Dendritic cell treated with granulocyte-macrophage colony-stimulating factor and Interleukin-4, amounts not matched to agents 40 ng/mL and 50 ng/mL, for 4 days (primary cell): ENCODE data around the gene VPS37D.
"Not testable (repeated sequence)": the region's sequence is repeated elsewhere in the genome, so short reads cannot be mapped to it uniquely, and the experiment has no call there.

Experiments
- H3K27ac Mint-ChIP-seq: one replicate; pipeline ENCODE4 v1.8.0; 2022; ENCODE audit warnings: mild to moderate bottlenecking, mixed read lengths
- H3K27me3 Mint-ChIP-seq: one replicate; pipeline ENCODE4 v1.8.0; 2022; ENCODE audit warnings: mild to moderate bottlenecking, mixed read lengths
- H3K36me3 Mint-ChIP-seq: one replicate; pipeline ENCODE4 v1.8.0; 2022; ENCODE audit warnings: low read depth, mixed read lengths
- H3K4me1 Mint-ChIP-seq: one replicate; pipeline ENCODE4 v1.8.0; 2022; ENCODE audit warnings: low read depth, mixed read lengths
- H3K4me3 Mint-ChIP-seq: one replicate; pipeline ENCODE4 v1.8.0; 2022; ENCODE audit warnings: mild to moderate bottlenecking, moderate library complexity, mixed read lengths
- H3K9me3 Mint-ChIP-seq: one replicate; pipeline ENCODE4 v1.8.0; 2022; ENCODE audit warnings: mixed read lengths
- intact Hi-C: fragments of 100-400 bp; cut with micrococcal nuclease; formaldehyde crosslinking; loops from one replicate; pipeline ENCODE4 v1.15.0; 2022

The VPS37D gene

GRCh38 chr7:73667344-73668102, at the start of gene VPS37D:
Gene VPS37D, plus strand, starts transcription at chr7:73667831. Its CDS starts 128 bp downstream, at chr7:73667959.
- Mint-ChIP-seq H3K4me1 (peaks cover 22% of the 10 kb centered on the region), H3K27me3 (peaks cover 83% of the 10 kb centered on the region), H3K36me3 (no peaks in the 10 kb centered on the region), H3K4me3 (peak within 1 kb of the TSS; percentile 63), H3K27ac (no peak within 1 kb of the TSS), H3K9me3 (peaks cover 11% of the 10 kb centered on the region)
- intact Hi-C loops, result loop anchor here (1.0 to 5.0 kb wide), 3 partner anchors 16 to 60 kb away; partner anchors contain the start of genes BUD23, DNAJC30 and STX1A

GRCh38 chr7:73618538-73618937, 49.1 kb upstream of the VPS37D start:
- no peaks in the 10 kb centered on the region for H3K9me3 Mint-ChIP-seq
- H3K4me1 Mint-ChIP-seq, result peaks cover 17% of the 10 kb centered on the region
- no peak overlapping the region for H3K27ac Mint-ChIP-seq
- H3K36me3 Mint-ChIP-seq, result no peaks in the 10 kb centered on the region
- intact Hi-C loops, result no loop called here
- no peak overlapping the region for H3K4me3 Mint-ChIP-seq
- peaks cover 97% of the 10 kb centered on the region for H3K27me3 Mint-ChIP-seq

- Mint-ChIP-seq H3K4me1 (peaks cover 14% of the 10 kb centered on the region), H3K27me3 (peaks cover 97% of the 10 kb centered on the region)
- intact Hi-C loops, H3K9me3 Mint-ChIP-seq, H3K4me3 Mint-ChIP-seq, H3K27ac Mint-ChIP-seq, H3K36me3 Mint-ChIP-seq: not testable (repeated sequence)
These were observed 48.2 kb upstream of the VPS37D start for GRCh38 chr7:73619394-73619793.

- Mint-ChIP-seq H3K4me1 (peaks cover 14% of the 10 kb centered on the region), H3K27ac (no peak overlapping the region), H3K36me3 (no peaks in the 10 kb centered on the region), H3K4me3 (no peak overlapping the region), H3K27me3 (peaks cover 96% of the 10 kb centered on the region), H3K9me3 (no peaks in the 10 kb centered on the region)
- intact Hi-C loops, result loop anchor here (10.0 kb wide), 1 partner anchor 233 kb away; no protein-coding TSS in a partner anchor
These were observed 46.2 kb upstream of the VPS37D start for GRCh38 chr7:73621168-73622063.

- Mint-ChIP-seq H3K36me3 (no peaks in the 10 kb centered on the region), H3K27me3 (peaks cover 96% of the 10 kb centered on the region), H3K9me3 (no peaks in the 10 kb centered on the region), H3K27ac (no peak overlapping the region), H3K4me3 (no peak overlapping the region), H3K4me1 (peaks cover 14% of the 10 kb centered on the region)
- intact Hi-C loops, result loop anchor here (10.0 kb wide), 1 partner anchor 232 kb away; no protein-coding TSS in a partner anchor
These were observed 45.1 kb upstream of the VPS37D start for GRCh38 chr7:73622527-73622908.

GRCh38 chr7:73622909-73623797, 44.5 kb upstream of the VPS37D start:
- H3K27ac Mint-ChIP-seq, result no peak overlapping the region
- no peaks in the 10 kb centered on the region for H3K9me3 Mint-ChIP-seq
- intact Hi-C loops, result loop anchor here (10.0 kb wide), 1 partner anchor 232 kb away; no protein-coding TSS in a partner anchor
- no peaks in the 10 kb centered on the region for H3K36me3 Mint-ChIP-seq
- H3K4me1 Mint-ChIP-seq, result peaks cover 14% of the 10 kb centered on the region
- H3K4me3 Mint-ChIP-seq, result peak overlapping the region; percentile 56
- peaks cover 96% of the 10 kb centered on the region for H3K27me3 Mint-ChIP-seq

- H3K4me1 Mint-ChIP-seq, result peaks cover 14% of the 10 kb centered on the region
- intact Hi-C loops, result loop anchor here (10.0 kb wide), 1 partner anchor 231 kb away; no protein-coding TSS in a partner anchor
- H3K4me3 Mint-ChIP-seq, result peak within 1 kb of the TSS; percentile 56
- peaks cover 96% of the 10 kb centered on the region for H3K27me3 Mint-ChIP-seq
- H3K27ac Mint-ChIP-seq, result no peak within 1 kb of the TSS
- no peaks in the 10 kb centered on the region for H3K9me3 Mint-ChIP-seq
- no peaks in the 10 kb centered on the region for H3K36me3 Mint-ChIP-seq
These were observed 43.6 kb upstream of the VPS37D start, which contains the start of gene MLXIPL for GRCh38 chr7:73623798-73624668. Gene MLXIPL, minus strand, starts transcription at chr7:73624522. Its CDS starts 30 bp downstream, at chr7:73624492.

- peaks cover 14% of the 10 kb centered on the region for H3K4me1 Mint-ChIP-seq
- H3K36me3 Mint-ChIP-seq, result no peaks in the 10 kb centered on the region
- intact Hi-C loops, result loop anchor here (10.0 kb wide), 1 partner anchor 230 kb away; no protein-coding TSS in a partner anchor
- no peak overlapping the region for H3K27ac Mint-ChIP-seq
- peaks cover 94% of the 10 kb centered on the region for H3K27me3 Mint-ChIP-seq
- peak overlapping the region; percentile 56 for H3K4me3 Mint-ChIP-seq
- H3K9me3 Mint-ChIP-seq, result no peaks in the 10 kb centered on the region
These were observed 43.0 kb upstream of the VPS37D start for GRCh38 chr7:73624669-73625001.

- H3K36me3 Mint-ChIP-seq, result no peaks in the 10 kb centered on the region
These were observed 42.4 kb upstream of the VPS37D start for GRCh38 chr7:73625276-73625675.

GRCh38 chr7:73626814-73627213, 40.8 kb upstream of the VPS37D start:
- intact Hi-C loops, result loop anchor here (10.0 kb wide), 1 partner anchor 228 kb away; no protein-coding TSS in a partner anchor
- no peaks in the 10 kb centered on the region for H3K9me3 Mint-ChIP-seq
- H3K27me3 Mint-ChIP-seq, result peaks cover 89% of the 10 kb centered on the region

More at GRCh38 chr7:73625276-73625675, 42.4 kb upstream of the VPS37D start:
- intact Hi-C loops, result loop anchor here (10.0 kb wide), 1 partner anchor 230 kb away; no protein-coding TSS in a partner anchor
- peaks cover 14% of the 10 kb centered on the region for H3K4me1 Mint-ChIP-seq
- H3K27ac Mint-ChIP-seq, result no peak overlapping the region
- H3K27me3 Mint-ChIP-seq, result peaks cover 90% of the 10 kb centered on the region
- H3K9me3 Mint-ChIP-seq, result no peaks in the 10 kb centered on the region
- H3K4me3 Mint-ChIP-seq, result no peak overlapping the region

GRCh38 chr7:73628504-73628903, 39.1 kb upstream of the VPS37D start:
- Mint-ChIP-seq H3K4me1 (peaks cover 10% of the 10 kb centered on the region), H3K9me3 (no peaks in the 10 kb centered on the region), H3K27me3 (peaks cover 87% of the 10 kb centered on the region), H3K4me3 (no peak overlapping the region), H3K27ac (no peak overlapping the region), H3K36me3 (no peaks in the 10 kb centered on the region)
- intact Hi-C loops, result loop anchor here (10.0 kb wide), 1 partner anchor 226 kb away; no protein-coding TSS in a partner anchor

More at GRCh38 chr7:73626814-73627213, 40.8 kb upstream of the VPS37D start:
- H3K36me3 Mint-ChIP-seq, result no peaks in the 10 kb centered on the region
- no peak overlapping the region for H3K4me3 Mint-ChIP-seq
- H3K27ac Mint-ChIP-seq, result no peak overlapping the region
- peaks cover 16% of the 10 kb centered on the region for H3K4me1 Mint-ChIP-seq

- no peak overlapping the region for H3K27ac Mint-ChIP-seq
- intact Hi-C loops, result no loop called here
- peaks cover 20% of the 10 kb centered on the region for H3K4me1 Mint-ChIP-seq
- H3K4me3 Mint-ChIP-seq, result no peak overlapping the region
- H3K36me3 Mint-ChIP-seq, result no peaks in the 10 kb centered on the region
- H3K9me3 Mint-ChIP-seq, result no peaks in the 10 kb centered on the region
- H3K27me3 Mint-ChIP-seq, result peaks cover 70% of the 10 kb centered on the region
These were observed 36.1 kb upstream of the VPS37D start for GRCh38 chr7:73631558-73631957.
